Astrocyte (in vitro differentiated cells and primary cell): Measurements from ENCODE around the gene IL5. TPM values are rescaled to one million over a fixed set of nuclear protein-coding genes. Genes with fewer than 3 reads are reported as not detected.

Experiments
- DNase-seq: peaks from one replicate; pipeline ENCODE4 v3.0.0-alpha.2; 2010; ENCODE audit warnings: low read depth
- FAIRE-seq: peaks from 2 replicates; lab custom pipeline; 2011; peaks lifted over from hg19 to GRCh38; lab: Jason Lieb, UNC
- H2AFZ ChIP-seq: 2 replicates; pipeline ENCODE4 v1.6.0; 2012; ENCODE audit warnings: low read depth, low read length, inconsistent platforms
- H3K27ac ChIP-seq: 2 replicates; pipeline ENCODE4 v1.5.1; 2011; ENCODE audit warnings: low read depth, low read length, inconsistent platforms
- H3K27me3 ChIP-seq: 2 replicates; pipeline ENCODE4 v1.6.0; 2011; ENCODE audit warnings: low read length, inconsistent platforms; ENCODE audit not compliant: insufficient read depth
- H3K36me3 ChIP-seq: 2 replicates; pipeline ENCODE4 v1.5.1; 2011; ENCODE audit warnings: low read length, inconsistent platforms; ENCODE audit not compliant: insufficient read depth
- H3K4me1 ChIP-seq: 2 replicates; pipeline ENCODE4 v1.5.1; 2011; ENCODE audit warnings: low read length, inconsistent platforms; ENCODE audit not compliant: insufficient read depth
- H3K4me2 ChIP-seq: 2 replicates; pipeline ENCODE4 v1.6.0; 2012; ENCODE audit warnings: low read length, inconsistent platforms
- H3K4me3 ChIP-seq: 2 replicates; pipeline ENCODE4 v1.5.1; 2011; ENCODE audit warnings: low read depth, mild to moderate bottlenecking, low read length, inconsistent platforms; ENCODE audit not compliant: insufficient read depth
- H3K79me2 ChIP-seq: 2 replicates; pipeline ENCODE4 v1.6.0; 2012; ENCODE audit warnings: mild to moderate bottlenecking, low read length, inconsistent platforms; ENCODE audit not compliant: insufficient read depth
- H3K9ac ChIP-seq: 2 replicates; pipeline ENCODE4 v1.6.0; 2012; ENCODE audit warnings: mild to moderate bottlenecking, low read length, inconsistent platforms
- H3K9me3 ChIP-seq: 2 replicates; pipeline ENCODE4 v1.5.1; 2012; ENCODE audit warnings: low read depth, mild to moderate bottlenecking, low read length, inconsistent platforms; ENCODE audit not compliant: insufficient read depth
- H4K20me1 ChIP-seq: 2 replicates; pipeline ENCODE4 v1.6.0; 2012; ENCODE audit warnings: low read length, inconsistent platforms; ENCODE audit not compliant: insufficient read depth
- H3K27ac Mint-ChIP-seq: one replicate; pipeline ENCODE4 v1.8.0; 2021; ENCODE audit warnings: mild to moderate bottlenecking, mixed read lengths; ENCODE audit not compliant: unreplicated experiment
- H3K27me3 Mint-ChIP-seq: one replicate; pipeline ENCODE4 v1.8.0; 2021; ENCODE audit warnings: low read depth, mixed read lengths; ENCODE audit not compliant: unreplicated experiment
- H3K36me3 Mint-ChIP-seq: one replicate; pipeline ENCODE4 v1.8.0; 2021; ENCODE audit warnings: low read depth, mixed read lengths; ENCODE audit not compliant: unreplicated experiment
- H3K4me1 Mint-ChIP-seq: one replicate; pipeline ENCODE4 v1.8.0; 2021; ENCODE audit warnings: low read depth, mixed read lengths; ENCODE audit not compliant: unreplicated experiment
- H3K4me3 Mint-ChIP-seq: one replicate; pipeline ENCODE4 v1.8.0; 2021; ENCODE audit warnings: mild to moderate bottlenecking, moderate library complexity, mixed read lengths; ENCODE audit not compliant: unreplicated experiment
- H3K9me3 Mint-ChIP-seq: one replicate; pipeline ENCODE4 v1.8.0; 2021; ENCODE audit warnings: mild to moderate bottlenecking, mixed read lengths; ENCODE audit not compliant: unreplicated experiment
- CTCF ChIP-seq: IDR thresholded peaks from 2 replicates; pipeline ENCODE4 v1.5.1; 2011; ENCODE audit warnings: low read depth, mild to moderate bottlenecking, inconsistent platforms, low read length, moderate library complexity; ENCODE audit not compliant: insufficient read depth
- EZH2 ChIP-seq: IDR thresholded peaks from 2 replicates; pipeline ENCODE4 v1.6.1; 2012; ENCODE audit warnings: mild to moderate bottlenecking, low read length, inconsistent platforms; ENCODE audit not compliant: insufficient read depth
- total RNA-seq: library from RNA; stranded (reverse); gene quantifications from 2 replicates; pipeline ENCODE4 v1.2.1, GENCODE V29; 2021

Gene IL5
- total RNA-seq, 1 donor from 2014 or later: not detected

GRCh38 chr5:132499440-132500243, 43.7 kb downstream of the IL5 start:
- Histone ChIP-seq H4K20me1 (no peaks in the 10 kb centered on the region), H3K36me3 (no peaks in the 10 kb centered on the region), H3K27ac (no peak overlapping the region), H3K9ac (no peak overlapping the region), H3K79me2 (no peaks in the 10 kb centered on the region), H3K9me3 (no peaks in the 10 kb centered on the region), H3K27me3 (no peaks in the 10 kb centered on the region), H3K4me1 (peaks cover 39% of the 10 kb centered on the region), H3K4me3 (no peak overlapping the region), H2AFZ (no peak overlapping the region), H3K4me2 (no peak overlapping the region)
- no peak overlapping the region for H3K4me3 Mint-ChIP-seq
- peak overlapping the region; percentile 66 for H3K27ac Mint-ChIP-seq
- FAIRE-seq (no peak), DNase-seq (no peak)
- TF ChIP-seq EZH2: no peak
- TF ChIP-seq CTCF: no peak
- no peaks in the 10 kb centered on the region for H3K27me3 Mint-ChIP-seq
- no peaks in the 10 kb centered on the region for H3K36me3 Mint-ChIP-seq
- peaks cover 26% of the 10 kb centered on the region for H3K4me1 Mint-ChIP-seq
- no peaks in the 10 kb centered on the region for H3K9me3 Mint-ChIP-seq

- TF ChIP-seq CTCF (no peak), EZH2 (no peak)
- Histone ChIP-seq H3K27me3 (no peaks in the 10 kb centered on the region), H3K36me3 (no peaks in the 10 kb centered on the region), H4K20me1 (no peaks in the 10 kb centered on the region), H3K79me2 (no peaks in the 10 kb centered on the region), H2AFZ (no peak overlapping the region), H3K4me1 (peaks cover 39% of the 10 kb centered on the region), H3K9ac (no peak overlapping the region), H3K27ac (peak overlapping the region; percentile 88), H3K4me3 (no peak overlapping the region), H3K4me2 (peak overlapping the region; percentile 94), H3K9me3 (no peaks in the 10 kb centered on the region)
- Mint-ChIP-seq H3K27ac (peak overlapping the region; percentile 96), H3K9me3 (no peaks in the 10 kb centered on the region), H3K4me1 (peaks cover 26% of the 10 kb centered on the region), H3K27me3 (no peaks in the 10 kb centered on the region), H3K36me3 (no peaks in the 10 kb centered on the region), H3K4me3 (no peak overlapping the region)
- DNase-seq (peak; percentile 36), FAIRE-seq (no peak)
These were observed 44.5 kb downstream of the IL5 start for GRCh38 chr5:132498686-132499271.
